ENCODE measurements around the gene MRPS2. TPM values are rescaled to one million over a fixed set of nuclear protein-coding genes. Genes with fewer than 3 reads are reported as not detected.

Gene MRPS2
- total and polyA plus RNA-seq, 11 donors = 34.1 to 95.2 (median 48.7) TPM

- no peak for ATAC-seq
- H3K9me3 ChIP-seq = no peaks in the 10 kb centered on the region
- peaks cover 0 to 25% (median 3%) of the 10 kb centered on the region in 9 donors for H3K27me3 ChIP-seq
- peak in 1 of 5 donors; percentile 29 for DNase-seq
- WGBS, 4 donors = 71 to 90% (median 78%) methylated on average over 9 to 16 of the region's 16 CpGs
- H3K4me1 ChIP-seq = no peaks in the 10 kb centered on the region
- H3K36me3 ChIP-seq = no peaks in the 10 kb centered on the region
- intact Hi-C loops (cut with DNase I) = no loop called here
- H3K4me3 ChIP-seq = no peak overlapping the region
- H3K27ac ChIP-seq = no peak overlapping the region
- no peak for TF ChIP-seq CTCF (IDR thresholded peaks at IDR 0.05)
- no peak for TF ChIP-seq POLR2A (IDR thresholded peaks at IDR 0.05)
Observed at GRCh38 chr9:135522137-135522877, 21.8 kb downstream of the MRPS2 start.

DNA sequence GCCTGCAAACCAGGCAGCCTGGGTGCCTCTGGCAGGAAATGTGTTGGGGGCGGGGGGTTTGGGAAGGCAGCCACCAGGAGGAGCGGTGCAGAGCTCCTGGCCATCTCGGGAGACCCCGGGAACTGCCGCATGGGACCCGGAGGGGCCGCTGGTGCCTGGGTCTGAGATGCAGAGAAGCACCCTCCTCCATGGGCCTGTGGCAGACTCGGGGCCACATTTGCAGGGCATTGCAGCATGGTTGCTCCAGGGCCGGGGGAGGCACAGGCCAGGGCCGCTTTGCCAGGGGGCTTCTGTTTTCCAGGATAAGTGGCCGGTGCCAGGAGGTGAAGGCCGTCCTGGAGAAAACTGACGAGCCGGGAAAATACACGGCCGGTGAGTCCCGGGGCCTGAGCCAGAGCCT lies 22.4 kb downstream of the MRPS2 start:
- no peaks in the 10 kb centered on the region for H3K36me3 ChIP-seq
- no peaks in the 10 kb centered on the region for H3K9me3 ChIP-seq
- peak in 1 of 5 donors; percentile 43 for DNase-seq
- no peak overlapping the region for H3K4me3 ChIP-seq
- WGBS, 4 donors = 68 to 74% (median 72%) methylated on average over 12 to 17 of the region's 17 CpGs
- H3K27ac ChIP-seq = no peak overlapping the region
- ATAC-seq = no peak
- no peak for TF ChIP-seq POLR2A (IDR thresholded peaks at IDR 0.05)
- TF ChIP-seq CTCF (IDR thresholded peaks at IDR 0.05) = no peak
- H3K4me1 ChIP-seq = no peaks in the 10 kb centered on the region
- H3K27me3 ChIP-seq = peaks cover 0 to 25% (median 3%) of the 10 kb centered on the region in 9 donors
- intact Hi-C loops (cut with DNase I) = no loop called here

DNA sequence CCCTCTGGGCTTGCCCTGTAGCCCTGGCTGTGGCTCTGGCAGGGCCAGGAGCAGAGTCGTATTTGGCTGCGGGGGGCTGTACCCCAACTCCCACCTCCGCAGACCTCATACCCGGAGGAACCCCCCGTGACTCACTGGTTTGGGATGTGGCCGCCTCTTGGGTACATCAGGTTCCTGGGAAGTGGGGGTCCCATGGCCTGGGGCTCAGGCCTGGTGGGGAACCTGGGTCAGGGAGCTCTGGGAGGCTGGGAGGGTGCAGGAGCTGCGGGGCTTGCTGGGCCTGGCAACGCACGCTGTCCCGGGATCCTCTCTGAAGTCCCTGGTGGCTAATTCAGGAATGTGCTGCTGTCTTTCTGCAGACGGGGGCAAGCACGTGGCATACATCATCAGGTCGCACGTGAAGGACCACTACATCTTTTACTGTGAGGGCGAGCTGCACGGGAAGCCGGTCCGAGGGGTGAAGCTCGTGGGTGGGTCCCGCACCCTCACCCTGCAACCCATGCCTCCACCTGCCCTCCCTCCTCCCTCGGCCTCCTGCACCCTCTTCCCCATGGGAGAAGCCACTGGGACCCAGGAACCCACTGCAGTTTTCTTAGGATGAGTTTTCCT lies 23.1 kb downstream of the MRPS2 start:
- TF ChIP-seq POLR2A (IDR thresholded peaks at IDR 0.05) = no peak
- H3K27me3 ChIP-seq = peaks cover 0 to 25% (median 3%) of the 10 kb centered on the region in 9 donors
- 65 to 94% (median 70%) methylated on average over 3 to 21 of the region's 21 CpGs for WGBS, 4 donors
- ATAC-seq (no peak), DNase-seq (peak in 1 of 5 donors; percentile 51)
- H3K4me1 ChIP-seq = no peaks in the 10 kb centered on the region
- H3K27ac ChIP-seq = no peak overlapping the region
- intact Hi-C loops (cut with DNase I) = loop anchor here in 1 of 10 donors (2.0 kb wide), 1 partner anchor 35 kb away; no protein-coding TSS in a partner anchor
- no peaks in the 10 kb centered on the region for H3K36me3 ChIP-seq
- H3K4me3 ChIP-seq = no peak overlapping the region
- H3K9me3 ChIP-seq = no peaks in the 10 kb centered on the region

- no peaks in the 10 kb centered on the region for H3K9me3 ChIP-seq
- no peaks in the 10 kb centered on the region for H3K36me3 ChIP-seq
- no peak overlapping the region for H3K27ac ChIP-seq
- DNase-seq (peak in 1 of 5 donors; percentile 60), ATAC-seq (peak in 3 of 4 donors; percentile 5 to 45 (median 23))
- H3K4me1 ChIP-seq = no peaks in the 10 kb centered on the region
- no peak overlapping the region for H3K4me3 ChIP-seq
- peaks cover 0 to 25% (median 3%) of the 10 kb centered on the region in 9 donors for H3K27me3 ChIP-seq
- intact Hi-C loops (cut with DNase I) = loop anchor here in 1 of 10 donors (2.0 kb wide), 1 partner anchor 35 kb away; no protein-coding TSS in a partner anchor
- WGBS, 4 donors = 45 to 70% (median 59%) methylated on average over 11 to 27 of the region's 27 CpGs
- no peak for TF ChIP-seq CTCF (IDR thresholded peaks at IDR 0.05)
- no peak for TF ChIP-seq POLR2A (IDR thresholded peaks at IDR 0.05)
Observed at GRCh38 chr9:135524130-135524861, 23.8 kb downstream of the MRPS2 start.

All from heart left ventricle (tissue), 16 donors.